CMK (cell line): ENCODE data around the gene DNAJB8.
A peak's percentile ranks its signal among the peaks of the same experiment; 100 is the strongest.

Experiments used
- DNase-seq: peaks from one replicate; pipeline ENCODE4 v3.0.0-alpha.2; 2010; ENCODE audit warnings: low read depth

The DNAJB8 gene

GRCh38 chr3:128493570-128494366 is 27.1 kb upstream of the DNAJB8 start:
- DNase-seq: peak; percentile 63

- DNase-seq: peak; percentile 72
Measured at GRCh38 chr3:128492671-128493569, 26.2 kb upstream of the DNAJB8 start, which contains the start of gene GATA2. Gene GATA2 (minus strand): TSS chr3:128493201. CDS start chr3:128487031, 6,170 bp downstream.

GRCh38 chr3:128491941-128492670 is 25.4 kb upstream of the DNAJB8 start:
- DNase-seq: no peak

GRCh38 chr3:128491691-128491940 is 24.9 kb upstream of the DNAJB8 start:
- no peak for DNase-seq

- no peak for DNase-seq
Measured at GRCh38 chr3:128490915-128491690, 24.4 kb upstream of the DNAJB8 start.

- DNase-seq: no peak
Measured at GRCh38 chr3:128490650-128490914, 23.9 kb upstream of the DNAJB8 start.

GRCh38 chr3:128489927-128490649 is 23.4 kb upstream of the DNAJB8 start:
- DNase-seq: no peak

- DNase-seq: no peak
Measured at GRCh38 chr3:128489674-128489926, 22.9 kb upstream of the DNAJB8 start.

- no peak for DNase-seq
Measured at GRCh38 chr3:128488991-128489673, 22.4 kb upstream of the DNAJB8 start.

- DNase-seq: peak; percentile 66
Measured at GRCh38 chr3:128488636-128488990, 21.9 kb upstream of the DNAJB8 start.

- DNase-seq: peak; percentile 45
Measured at GRCh38 chr3:128487813-128488635, 21.3 kb upstream of the DNAJB8 start.

GRCh38 chr3:128487538-128487812 is 20.8 kb upstream of the DNAJB8 start:
- DNase-seq: peak; percentile 58

- DNase-seq: peak; percentile 56
Measured at GRCh38 chr3:128486681-128487537, 20.2 kb upstream of the DNAJB8 start.

- DNase-seq: peak; percentile 62
Measured at GRCh38 chr3:128486205-128486628, 19.5 kb upstream of the DNAJB8 start.

GRCh38 chr3:128485282-128486204 is 18.9 kb upstream of the DNAJB8 start:
- peak; percentile 40 for DNase-seq

- peak; percentile 39 for DNase-seq
Measured at GRCh38 chr3:128484404-128485281, 18.0 kb upstream of the DNAJB8 start.

GRCh38 chr3:128483657-128484403 is 17.1 kb upstream of the DNAJB8 start:
- peak; percentile 37 for DNase-seq
